ENCODE data around the gene PSMB10. TPM values are rescaled to one million over a fixed set of nuclear protein-coding genes. Genes with fewer than 3 reads are reported as not detected.

PSMB10 gene
- total RNA-seq, 4 donors from 2014 or later = 17.2 to 51.6 (median 36.1) TPM

DNA sequence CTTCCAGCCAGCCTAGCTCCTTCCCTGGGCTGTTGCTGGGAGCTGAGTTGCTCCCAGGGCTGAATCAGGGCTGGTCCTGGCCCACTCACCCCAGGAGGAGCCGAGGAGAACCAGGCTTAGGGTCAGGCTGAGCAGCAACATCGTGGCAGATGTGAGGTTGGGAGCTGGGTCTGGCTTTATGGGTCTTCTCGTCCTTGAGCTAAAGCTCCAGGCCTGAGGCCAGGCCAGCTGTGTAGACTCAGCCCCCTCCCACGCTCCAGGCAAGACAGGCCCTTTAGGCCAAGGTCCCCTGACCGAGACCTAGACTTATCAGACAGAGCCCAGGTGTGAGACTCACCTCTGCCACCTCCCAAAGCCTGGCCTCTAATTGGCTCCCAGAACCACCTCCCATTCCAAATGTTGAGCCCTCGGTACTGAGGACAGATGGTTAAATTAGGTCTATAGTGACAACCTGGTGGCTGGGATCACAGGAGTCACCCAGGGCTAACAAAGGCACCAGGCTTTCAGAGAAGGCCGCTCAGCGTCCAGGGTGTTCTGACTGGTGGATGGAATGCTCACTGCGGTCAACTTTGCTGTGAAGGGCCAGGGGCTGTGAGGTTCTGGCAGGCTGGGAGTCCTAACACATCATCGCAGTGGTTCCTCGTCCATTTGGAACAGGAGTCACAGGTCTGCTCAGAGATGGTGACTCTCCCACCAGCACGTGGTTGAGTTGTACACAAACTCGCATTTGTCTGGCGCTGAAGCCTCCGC lies 4.8 kb downstream of the PSMB10 start, which contains the start of gene CTRL:
Gene CTRL, minus strand, starts transcription at position 151 of the 750 bp plus-strand sequence. Its CDS starts 10 bp downstream, at position 141.
- intact Hi-C loops (cut with DNase I) = no loop called here
- no peaks in the 10 kb centered on the region for H3K9me3 ChIP-seq
- peaks cover 15 to 41% (median 27%) of the 10 kb centered on the region in 4 donors for H3K4me1 ChIP-seq
- H3K27me3 ChIP-seq = no peaks in the 10 kb centered on the region
- no peak for TF ChIP-seq POLR2A (IDR thresholded peaks at IDR 0.05; ENCODE audit: low read depth)
- no peak for TF ChIP-seq EP300 (IDR thresholded peaks at IDR 0.05)
- no peak for TF ChIP-seq POLR2AphosphoS5 (IDR thresholded peaks at IDR 0.05)
- TF ChIP-seq, protein P1, sequence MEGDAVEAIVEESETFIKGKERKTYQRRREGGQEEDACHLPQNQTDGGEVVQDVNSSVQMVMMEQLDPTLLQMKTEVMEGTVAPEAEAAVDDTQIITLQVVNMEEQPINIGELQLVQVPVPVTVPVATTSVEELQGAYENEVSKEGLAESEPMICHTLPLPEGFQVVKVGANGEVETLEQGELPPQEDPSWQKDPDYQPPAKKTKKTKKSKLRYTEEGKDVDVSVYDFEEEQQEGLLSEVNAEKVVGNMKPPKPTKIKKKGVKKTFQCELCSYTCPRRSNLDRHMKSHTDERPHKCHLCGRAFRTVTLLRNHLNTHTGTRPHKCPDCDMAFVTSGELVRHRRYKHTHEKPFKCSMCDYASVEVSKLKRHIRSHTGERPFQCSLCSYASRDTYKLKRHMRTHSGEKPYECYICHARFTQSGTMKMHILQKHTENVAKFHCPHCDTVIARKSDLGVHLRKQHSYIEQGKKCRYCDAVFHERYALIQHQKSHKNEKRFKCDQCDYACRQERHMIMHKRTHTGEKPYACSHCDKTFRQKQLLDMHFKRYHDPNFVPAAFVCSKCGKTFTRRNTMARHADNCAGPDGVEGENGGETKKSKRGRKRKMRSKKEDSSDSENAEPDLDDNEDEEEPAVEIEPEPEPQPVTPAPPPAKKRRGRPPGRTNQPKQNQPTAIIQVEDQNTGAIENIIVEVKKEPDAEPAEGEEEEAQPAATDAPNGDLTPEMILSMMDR (IDR thresholded peaks at IDR 0.05) = peak in 1 of 3 experiments; percentile 4
- H3K4me3 ChIP-seq = no peak within 1 kb of the TSS
- DNase-seq (ENCODE audit: extremely low spot score) = no peak
- H3K36me3 ChIP-seq = peaks cover 11 to 65% (median 59%) of the 10 kb centered on the region in 4 donors
- H3K27ac ChIP-seq (replicated peaks in 1 of 4) = no peak within 1 kb of the TSS
- WGBS = 91% methylated on average over 13 of the region's 15 CpGs

GRCh38 chr16:67930678-67931211 lies 5.9 kb downstream of the PSMB10 start:
- H3K4me1 ChIP-seq = peaks cover 20 to 50% (median 36%) of the 10 kb centered on the region in 4 donors
- H3K9me3 ChIP-seq = no peaks in the 10 kb centered on the region
- intact Hi-C loops (cut with DNase I) = no loop called here
- no peak overlapping the region for H3K4me3 ChIP-seq
- no peak overlapping the region for H3K27ac ChIP-seq (replicated peaks in 1 of 4)
- H3K27me3 ChIP-seq = no peaks in the 10 kb centered on the region
- 93% methylated on average over 17 of the region's 17 CpGs for WGBS
- peaks cover 11 to 65% (median 61%) of the 10 kb centered on the region in 4 donors for H3K36me3 ChIP-seq
- no peak for TF ChIP-seq POLR2A (IDR thresholded peaks at IDR 0.05; ENCODE audit: low read depth)
- TF ChIP-seq POLR2AphosphoS5 (IDR thresholded peaks at IDR 0.05) = no peak
- no peak for TF ChIP-seq EP300 (IDR thresholded peaks at IDR 0.05)
- TF ChIP-seq, protein P1 (IDR thresholded peaks at IDR 0.05) = no peak
- DNase-seq (ENCODE audit: extremely low spot score) = no peak

DNA sequence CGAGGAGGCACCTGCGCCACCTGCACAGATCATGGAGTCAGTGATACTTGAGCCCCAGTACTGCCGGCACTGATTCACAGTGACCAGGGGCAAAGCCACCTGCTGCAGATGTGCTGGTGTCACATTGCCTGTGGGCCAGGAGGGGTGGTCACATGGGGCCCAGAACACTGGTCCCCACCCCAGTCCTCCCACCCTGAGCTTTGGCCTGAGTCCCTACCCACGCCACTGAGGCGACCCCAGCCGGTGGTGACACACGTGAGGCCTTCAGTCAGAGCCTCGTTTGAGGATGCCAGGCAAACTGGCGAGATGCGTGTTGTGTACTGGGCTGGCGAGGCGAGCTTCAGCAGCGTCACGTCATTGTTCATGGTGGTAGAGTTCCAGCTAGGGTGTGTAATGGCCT lies 6.5 kb downstream of the PSMB10 start:
- TF ChIP-seq, protein P1 (IDR thresholded peaks at IDR 0.05) = no peak
- TF ChIP-seq EP300 (IDR thresholded peaks at IDR 0.05) (no peak), POLR2A (IDR thresholded peaks at IDR 0.05; ENCODE audit: low read depth) (no peak), POLR2AphosphoS5 (IDR thresholded peaks at IDR 0.05) (no peak)
- Histone ChIP-seq H3K36me3 (peaks cover 11 to 65% (median 61%) of the 10 kb centered on the region in 4 donors), H3K9me3 (no peaks in the 10 kb centered on the region), H3K27me3 (no peaks in the 10 kb centered on the region), H3K4me3 (no peak overlapping the region), H3K4me1 (peaks cover 17 to 52% (median 38%) of the 10 kb centered on the region in 4 donors), H3K27ac (replicated peaks in 1 of 4) (no peak overlapping the region)
- whole genome bisulfite sequencing = 96% methylated on average over 13 of the region's 14 CpGs
- intact Hi-C loops (cut with DNase I) = no loop called here
- DNase-seq (ENCODE audit: extremely low spot score) = no peak

GRCh38 chr16:67928561-67929364 lies 7.9 kb downstream of the PSMB10 start:
- H3K36me3 ChIP-seq = peaks cover 11 to 60% (median 59%) of the 10 kb centered on the region in 4 donors
- no peak for DNase-seq (ENCODE audit: extremely low spot score)
- H3K4me1 ChIP-seq = peaks cover 12 to 52% (median 38%) of the 10 kb centered on the region in 4 donors
- H3K9me3 ChIP-seq = no peaks in the 10 kb centered on the region
- no peak overlapping the region for H3K4me3 ChIP-seq
- no peaks in the 10 kb centered on the region for H3K27me3 ChIP-seq
- whole genome bisulfite sequencing = 58% methylated on average over 7 of the region's 16 CpGs
- TF ChIP-seq POLR2A (IDR thresholded peaks at IDR 0.05; ENCODE audit: low read depth) = no peak
- TF ChIP-seq, protein P1 (IDR thresholded peaks at IDR 0.05) = peak; percentile 74 to 89 (median 83)
- peak; percentile 6 to 35 for TF ChIP-seq POLR2AphosphoS5 (IDR thresholded peaks at IDR 0.05)
- no peak for TF ChIP-seq EP300 (IDR thresholded peaks at IDR 0.05)
- intact Hi-C loops (cut with DNase I) = loop anchor here (2.0 kb wide), 2 partner anchors 46 to 112 kb away; no protein-coding TSS in a partner anchor
- no peak overlapping the region for H3K27ac ChIP-seq (replicated peaks in 1 of 4)
